ENCODE measurements around the gene HOXD9. TPM values are rescaled to one million over a fixed set of nuclear protein-coding genes. Genes with fewer than 3 reads are reported as not detected.
A peak's percentile ranks its signal among the peaks of the same experiment; 100 is the strongest.

Gene HOXD9
- total and polyA plus RNA-seq, 2 of the 8 experiments (the other 6 are each of a cell fraction or from before 2014, with no cell fraction given): not detected

DNA sequence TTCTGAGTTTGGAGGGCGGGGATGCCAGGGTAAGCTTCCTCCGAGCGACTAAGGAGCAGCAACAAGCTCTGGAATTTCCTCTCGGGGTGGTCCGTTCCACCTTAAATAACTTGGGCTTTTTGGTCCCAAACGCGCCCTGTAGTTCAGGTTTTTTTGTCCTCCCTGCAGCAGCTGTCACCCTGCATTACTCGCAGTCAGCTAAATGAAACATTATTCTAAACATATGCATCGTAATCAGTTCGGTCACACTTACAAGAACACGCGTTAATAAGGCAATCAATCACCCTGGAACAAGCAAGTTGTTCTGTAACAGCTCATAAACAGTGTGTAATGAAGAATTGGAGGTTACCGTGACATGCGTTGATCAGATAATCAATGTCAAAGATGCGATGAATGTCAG lies 47.0 kb upstream of the HOXD9 start (continued):
- TF ChIP-seq SP4 (IDR thresholded peaks at IDR 0.05; ENCODE audit: low read length) (no peak), CEBPB (IDR thresholded peaks at IDR 0.05; ENCODE audit: low read depth, low read length) (no peak), RAD21 (IDR thresholded peaks at IDR 0.05 in 1 of 2, conservative IDR thresholded peaks at IDR 0.05 in 1 of 2; ENCODE audit: low read depth in 2 of 2, low read length in 2 of 2) (no peak), TAF7 (optimal IDR thresholded peaks at IDR 0.05; ENCODE audit: borderline replicate concordance, low read depth, low read length) (no peak), FOSL1 (IDR thresholded peaks at IDR 0.05; ENCODE audit: insufficient read depth, low read depth, low read length) (no peak), SIN3A (conservative IDR thresholded peaks at IDR 0.05 in 1 of 2, IDR thresholded peaks at IDR 0.05 in 1 of 2; ENCODE audit: low read depth in 1 of 2, low read length in 2 of 2) (no peak), BRCA1 (IDR thresholded peaks at IDR 0.05; ENCODE audit: low read depth, low read length) (no peak), CBX5 (IDR thresholded peaks at IDR 0.05; ENCODE audit: low read depth, low read length) (no peak), TEAD4 (IDR thresholded peaks at IDR 0.05; ENCODE audit: low read depth, low read length) (0 out of 2 replicates have a peak, but pooled peaks have one; percentile 57), EZH2 (IDR thresholded peaks at IDR 0.05; ENCODE audit: low read depth, low read length, severe bottlenecking) (peak; percentile 50), RNF2 (IDR thresholded peaks at IDR 0.05; ENCODE audit: borderline replicate concordance, low read depth, low read length, missing control alignments, poor library complexity, severe bottlenecking) (peak; percentile 60)
- TF ChIP-seq, protein P1, sequence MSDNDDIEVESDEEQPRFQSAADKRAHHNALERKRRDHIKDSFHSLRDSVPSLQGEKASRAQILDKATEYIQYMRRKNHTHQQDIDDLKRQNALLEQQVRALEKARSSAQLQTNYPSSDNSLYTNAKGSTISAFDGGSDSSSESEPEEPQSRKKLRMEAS (IDR thresholded peaks at IDR 0.05): no peak
